Measurements from ENCODE around the gene NOVA1.

The NOVA1 gene

GRCh38 chr14:26448181-26448855 is 149.5 kb downstream of the NOVA1 start:
- DNase-seq (ENCODE audit: low spot score) = no peak

- no peak for DNase-seq (ENCODE audit: low spot score)
Measured at GRCh38 chr14:26444822-26445221, 153.0 kb downstream of the NOVA1 start.

- no peak for DNase-seq (ENCODE audit: low spot score)
Measured at GRCh38 chr14:26443654-26444053, 154.2 kb downstream of the NOVA1 start.

GRCh38 chr14:26429205-26429604 is 168.6 kb downstream of the NOVA1 start:
- no peak for DNase-seq (ENCODE audit: low spot score)

- DNase-seq (ENCODE audit: low spot score) = no peak
Measured at GRCh38 chr14:26427097-26427496, 170.7 kb downstream of the NOVA1 start.

- no peak for DNase-seq (ENCODE audit: low spot score)
Measured at GRCh38 chr14:26424537-26424936, 173.3 kb downstream of the NOVA1 start.

GRCh38 chr14:26415618-26416123 is 182.2 kb downstream of the NOVA1 start:
- DNase-seq (ENCODE audit: low spot score) = no peak

GRCh38 chr14:26414926-26415325 is 182.9 kb downstream of the NOVA1 start:
- no peak for DNase-seq (ENCODE audit: low spot score)

GRCh38 chr14:26414103-26414502 is 183.7 kb downstream of the NOVA1 start:
- no peak for DNase-seq (ENCODE audit: low spot score)

- DNase-seq (ENCODE audit: low spot score) = no peak
Measured at GRCh38 chr14:26412421-26412820, 185.4 kb downstream of the NOVA1 start.

GRCh38 chr14:26410189-26410685 is 187.6 kb downstream of the NOVA1 start:
- DNase-seq (ENCODE audit: low spot score) = no peak

GRCh38 chr14:26404927-26405326 is 192.9 kb downstream of the NOVA1 start:
- no peak for DNase-seq (ENCODE audit: low spot score)

- no peak for DNase-seq (ENCODE audit: low spot score)
Measured at GRCh38 chr14:26403760-26404159, 194.1 kb downstream of the NOVA1 start.

- no peak for DNase-seq (ENCODE audit: low spot score)
Measured at GRCh38 chr14:26402126-26402525, 195.7 kb downstream of the NOVA1 start.

GRCh38 chr14:26401179-26401968 is 196.5 kb downstream of the NOVA1 start:
- DNase-seq (ENCODE audit: low spot score) = no peak

- DNase-seq (ENCODE audit: low spot score) = no peak
Measured at GRCh38 chr14:26400373-26400772, 197.5 kb downstream of the NOVA1 start.

- DNase-seq (ENCODE audit: low spot score) = no peak
Measured at GRCh38 chr14:26398616-26399015, 199.2 kb downstream of the NOVA1 start.
